ENCODE data around the gene XCL1. TPM values are rescaled to one million over a fixed set of nuclear protein-coding genes. Genes with fewer than 3 reads are reported as not detected.

The XCL1 gene
- total and polyA plus RNA-seq, 3 donors from 2014 or later: 0.51 TPM; not detected in 2

DNA sequence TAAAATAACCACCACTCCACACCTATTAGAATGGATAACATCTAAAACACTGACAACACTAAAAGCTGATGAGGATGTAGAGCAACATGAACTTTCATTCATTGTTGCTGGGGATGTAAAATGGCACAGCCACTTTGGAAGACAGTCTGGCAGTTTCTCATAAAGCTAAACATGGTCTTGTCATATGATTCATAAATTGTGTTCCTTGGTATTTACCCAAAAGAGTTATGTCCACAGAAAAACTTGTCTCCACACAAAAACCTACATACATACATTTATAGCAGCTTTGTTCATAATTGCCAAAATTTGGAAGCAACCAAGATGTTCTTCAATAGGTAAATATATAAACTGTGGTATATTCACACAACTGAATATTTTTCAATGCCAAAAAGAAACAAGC is 16.0 kb upstream of the XCL1 start:
- intact Hi-C loops (cut with DNase I; ENCODE audit: low total_unique reads): loop anchor here (10.0 kb wide), 1 partner anchor 116 kb away; no protein-coding TSS in a partner anchor

DNA sequence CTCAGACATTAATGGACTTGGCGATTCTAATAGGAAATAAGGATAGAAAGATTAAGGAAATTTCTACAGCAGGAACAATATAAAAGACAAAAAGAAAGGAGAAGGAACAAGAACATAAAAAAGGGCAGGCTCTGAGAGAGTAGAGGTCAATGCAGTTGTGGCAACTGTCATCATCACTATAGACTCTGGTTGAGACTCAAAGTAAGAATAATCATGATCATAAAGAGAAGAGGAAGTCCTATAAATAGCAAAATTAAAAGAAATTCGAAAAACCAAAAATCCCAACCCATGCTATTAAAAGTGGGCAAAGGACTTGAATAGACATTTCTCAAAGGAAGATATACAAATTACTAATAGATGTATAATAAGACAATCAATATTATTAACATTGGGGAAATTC is 14.4 kb upstream of the XCL1 start:
- no peak overlapping the region for H3K4me3 ChIP-seq
- no peaks in the 10 kb centered on the region for H3K27me3 ChIP-seq
- no peak for DNase-seq
- H3K4me1 ChIP-seq: no peaks in the 10 kb centered on the region
- H3K27ac ChIP-seq: no peak overlapping the region
- no peaks in the 10 kb centered on the region for H3K36me3 ChIP-seq (ENCODE audit: low read depth, missing control alignments)
- no peaks in the 10 kb centered on the region for H3K9me3 ChIP-seq
- TF ChIP-seq, protein P1, sequence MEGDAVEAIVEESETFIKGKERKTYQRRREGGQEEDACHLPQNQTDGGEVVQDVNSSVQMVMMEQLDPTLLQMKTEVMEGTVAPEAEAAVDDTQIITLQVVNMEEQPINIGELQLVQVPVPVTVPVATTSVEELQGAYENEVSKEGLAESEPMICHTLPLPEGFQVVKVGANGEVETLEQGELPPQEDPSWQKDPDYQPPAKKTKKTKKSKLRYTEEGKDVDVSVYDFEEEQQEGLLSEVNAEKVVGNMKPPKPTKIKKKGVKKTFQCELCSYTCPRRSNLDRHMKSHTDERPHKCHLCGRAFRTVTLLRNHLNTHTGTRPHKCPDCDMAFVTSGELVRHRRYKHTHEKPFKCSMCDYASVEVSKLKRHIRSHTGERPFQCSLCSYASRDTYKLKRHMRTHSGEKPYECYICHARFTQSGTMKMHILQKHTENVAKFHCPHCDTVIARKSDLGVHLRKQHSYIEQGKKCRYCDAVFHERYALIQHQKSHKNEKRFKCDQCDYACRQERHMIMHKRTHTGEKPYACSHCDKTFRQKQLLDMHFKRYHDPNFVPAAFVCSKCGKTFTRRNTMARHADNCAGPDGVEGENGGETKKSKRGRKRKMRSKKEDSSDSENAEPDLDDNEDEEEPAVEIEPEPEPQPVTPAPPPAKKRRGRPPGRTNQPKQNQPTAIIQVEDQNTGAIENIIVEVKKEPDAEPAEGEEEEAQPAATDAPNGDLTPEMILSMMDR (IDR thresholded peaks at IDR 0.05): no peak
- no peak for TF ChIP-seq POLR2A (IDR thresholded peaks at IDR 0.05)
- 77 to 89% methylated on average over 2 of the region's 2 CpGs for WGBS, 2 donors
- intact Hi-C loops (cut with DNase I; ENCODE audit: low total_unique reads): loop anchor here (10.0 kb wide), 1 partner anchor 117 kb away; no protein-coding TSS in a partner anchor

More for the DNA sequence above, 16.0 kb upstream of the XCL1 start:
- no peak for DNase-seq
- TF ChIP-seq POLR2A (IDR thresholded peaks at IDR 0.05): no peak
- TF ChIP-seq, protein P1 (IDR thresholded peaks at IDR 0.05): no peak
- Histone ChIP-seq H3K4me3 (no peak overlapping the region), H3K4me1 (no peaks in the 10 kb centered on the region), H3K36me3 (ENCODE audit: low read depth, missing control alignments) (no peaks in the 10 kb centered on the region), H3K27me3 (no peaks in the 10 kb centered on the region), H3K27ac (no peak overlapping the region), H3K9me3 (no peaks in the 10 kb centered on the region)

DNA sequence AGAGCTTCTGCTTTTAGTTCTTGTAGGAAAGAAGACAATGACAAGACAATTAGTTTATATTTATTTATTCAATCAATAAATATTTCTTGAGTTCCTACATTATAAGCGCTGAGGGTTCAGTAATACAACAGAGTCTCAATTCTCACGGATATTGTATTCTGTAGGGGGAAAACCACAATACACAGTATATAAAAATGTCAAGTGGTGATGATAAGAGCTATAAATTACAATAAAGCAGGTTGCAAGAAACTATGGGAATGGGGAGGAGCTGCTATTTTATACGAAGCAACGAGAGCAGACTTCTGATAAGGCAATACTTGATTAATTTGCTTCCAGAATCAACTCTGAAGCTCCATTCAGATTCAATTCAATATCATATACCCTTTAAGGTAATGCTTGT is 10.6 kb upstream of the XCL1 start:
- 50 to 60% methylated on average over 4 of the region's 4 CpGs for WGBS, 2 donors
- Histone ChIP-seq H3K9me3 (no peaks in the 10 kb centered on the region), H3K27me3 (no peaks in the 10 kb centered on the region), H3K27ac (no peak overlapping the region), H3K36me3 (ENCODE audit: low read depth, missing control alignments) (no peaks in the 10 kb centered on the region), H3K4me3 (no peak overlapping the region), H3K4me1 (no peaks in the 10 kb centered on the region)
- TF ChIP-seq, protein P1 (IDR thresholded peaks at IDR 0.05): no peak
- TF ChIP-seq POLR2A (IDR thresholded peaks at IDR 0.05): no peak
- intact Hi-C loops (cut with DNase I; ENCODE audit: low total_unique reads): loop anchor here (10.0 kb wide), 1 partner anchor 121 kb away; no protein-coding TSS in a partner anchor
- no peak for DNase-seq

DNA sequence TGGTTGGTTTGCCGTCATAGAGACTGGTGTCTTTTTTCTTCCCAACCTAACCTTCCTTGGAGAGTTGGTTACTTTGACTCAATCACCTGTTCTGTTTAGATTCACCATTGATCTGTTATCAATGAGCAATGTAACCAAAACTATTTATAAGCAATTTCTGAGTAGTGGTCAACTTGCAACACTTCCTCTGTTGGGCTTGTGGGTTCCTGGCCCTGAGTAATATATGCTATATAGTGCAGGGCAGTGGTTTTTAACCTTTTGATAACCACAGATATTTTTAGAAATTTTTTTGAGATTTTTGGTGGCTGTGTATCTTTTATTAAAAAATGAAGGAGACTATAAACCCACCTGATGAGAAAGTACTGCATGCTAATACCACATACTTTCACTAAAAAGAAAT is 9.4 kb upstream of the XCL1 start:
- Histone ChIP-seq H3K9me3 (no peaks in the 10 kb centered on the region), H3K4me1 (no peaks in the 10 kb centered on the region), H3K27ac (no peak overlapping the region), H3K4me3 (no peak overlapping the region), H3K27me3 (no peaks in the 10 kb centered on the region), H3K36me3 (ENCODE audit: low read depth, missing control alignments) (no peaks in the 10 kb centered on the region)
- intact Hi-C loops (cut with DNase I; ENCODE audit: low total_unique reads): loop anchor here (10.0 kb wide), 1 partner anchor 122 kb away; no protein-coding TSS in a partner anchor
- no peak for TF ChIP-seq POLR2A (IDR thresholded peaks at IDR 0.05)
- TF ChIP-seq, protein P1 (IDR thresholded peaks at IDR 0.05): no peak
- WGBS, 2 donors: 78 to 82% methylated on average over 1 of the region's 1 CpG
- no peak for DNase-seq

DNA sequence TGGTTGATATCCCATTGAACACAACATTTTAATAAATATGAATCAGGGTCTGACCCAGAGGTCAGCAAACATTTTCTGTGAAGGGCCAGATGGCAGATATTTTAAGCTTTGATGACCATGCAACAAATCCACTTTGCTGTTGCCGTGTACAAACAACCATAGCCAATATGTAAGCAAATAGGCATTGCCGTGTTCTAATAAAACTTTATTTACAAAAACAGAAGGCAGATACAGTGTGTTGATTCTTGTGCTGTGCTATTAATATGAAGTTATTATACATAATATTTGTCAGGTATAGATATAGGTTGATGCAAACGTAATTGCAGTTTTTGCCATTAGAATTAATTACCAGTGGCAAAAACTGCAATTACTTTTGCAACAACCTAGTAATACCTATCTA is 8.8 kb upstream of the XCL1 start:
- 88 to 96% methylated on average over 3 of the region's 3 CpGs for WGBS, 2 donors
- no peak overlapping the region for H3K4me3 ChIP-seq
- TF ChIP-seq, protein P1 (IDR thresholded peaks at IDR 0.05): no peak
- no peak for TF ChIP-seq POLR2A (IDR thresholded peaks at IDR 0.05)
- intact Hi-C loops (cut with DNase I; ENCODE audit: low total_unique reads): loop anchor here (10.0 kb wide), 1 partner anchor 123 kb away; no protein-coding TSS in a partner anchor
- no peaks in the 10 kb centered on the region for H3K36me3 ChIP-seq (ENCODE audit: low read depth, missing control alignments)
- no peaks in the 10 kb centered on the region for H3K27me3 ChIP-seq
- no peak overlapping the region for H3K27ac ChIP-seq
- H3K4me1 ChIP-seq: no peaks in the 10 kb centered on the region
- H3K9me3 ChIP-seq: no peaks in the 10 kb centered on the region
- DNase-seq: no peak

Measured in testis (tissue), 3 donors.